Measurements from ENCODE around the gene LUZP2. TPM values are rescaled to one million over a fixed set of nuclear protein-coding genes. Genes with fewer than 3 reads are reported as not detected.
A peak's percentile ranks its signal among the peaks of the same experiment; 100 is the strongest.

The LUZP2 gene
- total and polyA plus RNA-seq, 5 donors = 0.02 TPM; not detected in 4

- Histone ChIP-seq H3K27ac (ENCODE audit: low read length) (no peak overlapping the region), H3K4me3 (ENCODE audit: low read length) (no peak overlapping the region), H3K9me3 (ENCODE audit: control insufficient read depth, low read length) (no peaks in the 10 kb centered on the region), H3K4me1 (ENCODE audit: control insufficient read depth, insufficient read depth, low read length) (no peaks in the 10 kb centered on the region), H3K27me3 (ENCODE audit: control insufficient read depth, insufficient read depth) (no peaks in the 10 kb centered on the region)
- ATAC-seq (no peak), DNase-seq (no peak)
- intact Hi-C loops (cut with DNase I) = no loop called here
These were observed 70.5 kb downstream of the LUZP2 start for GRCh38 chr11:24567380-24567779.

- 78% methylated on average over 1 of the region's 1 CpG for WGBS
- no peaks in the 10 kb centered on the region for H3K4me1 ChIP-seq (ENCODE audit: control insufficient read depth, insufficient read depth, low read length)
- no peak overlapping the region for H3K4me3 ChIP-seq (ENCODE audit: low read length)
- no peaks in the 10 kb centered on the region for H3K27me3 ChIP-seq (ENCODE audit: control insufficient read depth, insufficient read depth)
- no peaks in the 10 kb centered on the region for H3K9me3 ChIP-seq (ENCODE audit: control insufficient read depth, low read length)
- H3K27ac ChIP-seq (ENCODE audit: low read length) = no peak overlapping the region
- DNase-seq (no peak), ATAC-seq (no peak)
- intact Hi-C loops (cut with DNase I) = no loop called here
These were observed 75.5 kb downstream of the LUZP2 start for GRCh38 chr11:24572376-24572775.

GRCh38 chr11:24574461-24574860 lies 77.6 kb downstream of the LUZP2 start:
- Histone ChIP-seq H3K27me3 (ENCODE audit: control insufficient read depth, insufficient read depth) (no peaks in the 10 kb centered on the region), H3K9me3 (ENCODE audit: control insufficient read depth, low read length) (no peaks in the 10 kb centered on the region), H3K4me3 (ENCODE audit: low read length) (no peak overlapping the region), H3K27ac (ENCODE audit: low read length) (no peak overlapping the region), H3K4me1 (ENCODE audit: control insufficient read depth, insufficient read depth, low read length) (no peaks in the 10 kb centered on the region)
- intact Hi-C loops (cut with DNase I) = no loop called here
- DNase-seq (no peak), ATAC-seq (no peak)
- WGBS = 61% methylated on average over 1 of the region's 1 CpG

GRCh38 chr11:24575392-24575791 lies 78.5 kb downstream of the LUZP2 start:
- Histone ChIP-seq H3K4me3 (ENCODE audit: low read length) (no peak overlapping the region), H3K4me1 (ENCODE audit: control insufficient read depth, insufficient read depth, low read length) (no peaks in the 10 kb centered on the region), H3K27ac (ENCODE audit: low read length) (no peak overlapping the region), H3K27me3 (ENCODE audit: control insufficient read depth, insufficient read depth) (no peaks in the 10 kb centered on the region), H3K9me3 (ENCODE audit: control insufficient read depth, low read length) (no peaks in the 10 kb centered on the region)
- DNase-seq (no peak), ATAC-seq (no peak)
- 38% methylated on average over 2 of the region's 2 CpGs for WGBS
- intact Hi-C loops (cut with DNase I) = no loop called here

GRCh38 chr11:24585192-24585591 lies 88.3 kb downstream of the LUZP2 start:
- ATAC-seq (no peak), DNase-seq (no peak)
- Histone ChIP-seq H3K27ac (ENCODE audit: low read length) (no peak overlapping the region), H3K9me3 (ENCODE audit: control insufficient read depth, low read length) (no peaks in the 10 kb centered on the region), H3K4me3 (ENCODE audit: low read length) (no peak overlapping the region), H3K27me3 (ENCODE audit: control insufficient read depth, insufficient read depth) (no peaks in the 10 kb centered on the region), H3K4me1 (ENCODE audit: control insufficient read depth, insufficient read depth, low read length) (no peaks in the 10 kb centered on the region)
- WGBS = 82% methylated on average over 1 of the region's 1 CpG
- intact Hi-C loops (cut with DNase I) = no loop called here

GRCh38 chr11:24587635-24588034 lies 90.8 kb downstream of the LUZP2 start:
- DNase-seq = no peak
- no peak for ATAC-seq
- intact Hi-C loops (cut with DNase I) = no loop called here
- H3K4me3 ChIP-seq (ENCODE audit: low read length) = no peak overlapping the region
- no peaks in the 10 kb centered on the region for H3K27me3 ChIP-seq (ENCODE audit: control insufficient read depth, insufficient read depth)
- H3K27ac ChIP-seq (ENCODE audit: low read length) = no peak overlapping the region
- no peaks in the 10 kb centered on the region for H3K9me3 ChIP-seq (ENCODE audit: control insufficient read depth, low read length)
- H3K4me1 ChIP-seq (ENCODE audit: control insufficient read depth, insufficient read depth, low read length) = no peaks in the 10 kb centered on the region

GRCh38 chr11:24588081-24588480 lies 91.2 kb downstream of the LUZP2 start:
- H3K27me3 ChIP-seq (ENCODE audit: control insufficient read depth, insufficient read depth) = no peaks in the 10 kb centered on the region
- WGBS = 86% methylated on average over 3 of the region's 3 CpGs
- no peaks in the 10 kb centered on the region for H3K9me3 ChIP-seq (ENCODE audit: control insufficient read depth, low read length)
- no peaks in the 10 kb centered on the region for H3K4me1 ChIP-seq (ENCODE audit: control insufficient read depth, insufficient read depth, low read length)
- ATAC-seq (no peak), DNase-seq (no peak)
- no peak overlapping the region for H3K27ac ChIP-seq (ENCODE audit: low read length)
- H3K4me3 ChIP-seq (ENCODE audit: low read length) = no peak overlapping the region
- intact Hi-C loops (cut with DNase I) = no loop called here

GRCh38 chr11:24589064-24589463 lies 92.2 kb downstream of the LUZP2 start:
- ATAC-seq (no peak), DNase-seq (no peak)
- intact Hi-C loops (cut with DNase I) = no loop called here
- H3K9me3 ChIP-seq (ENCODE audit: control insufficient read depth, low read length) = no peaks in the 10 kb centered on the region
- no peak overlapping the region for H3K4me3 ChIP-seq (ENCODE audit: low read length)
- 60% methylated on average over 1 of the region's 1 CpG for WGBS
- H3K4me1 ChIP-seq (ENCODE audit: control insufficient read depth, insufficient read depth, low read length) = no peaks in the 10 kb centered on the region
- no peak overlapping the region for H3K27ac ChIP-seq (ENCODE audit: low read length)
- no peaks in the 10 kb centered on the region for H3K27me3 ChIP-seq (ENCODE audit: control insufficient read depth, insufficient read depth)

GRCh38 chr11:24591283-24591682 lies 94.4 kb downstream of the LUZP2 start:
- DNase-seq (no peak), ATAC-seq (no peak)
- intact Hi-C loops (cut with DNase I) = no loop called here
- H3K27me3 ChIP-seq (ENCODE audit: control insufficient read depth, insufficient read depth) = no peaks in the 10 kb centered on the region
- H3K4me1 ChIP-seq (ENCODE audit: control insufficient read depth, insufficient read depth, low read length) = no peaks in the 10 kb centered on the region
- H3K4me3 ChIP-seq (ENCODE audit: low read length) = no peak overlapping the region
- WGBS = 75% methylated on average over 2 of the region's 2 CpGs
- no peak overlapping the region for H3K27ac ChIP-seq (ENCODE audit: low read length)
- H3K9me3 ChIP-seq (ENCODE audit: control insufficient read depth, low read length) = no peaks in the 10 kb centered on the region

GRCh38 chr11:24592360-24592759 lies 95.5 kb downstream of the LUZP2 start:
- intact Hi-C loops (cut with DNase I) = no loop called here
- H3K27ac ChIP-seq (ENCODE audit: low read length) = no peak overlapping the region
- H3K27me3 ChIP-seq (ENCODE audit: control insufficient read depth, insufficient read depth) = no peaks in the 10 kb centered on the region
- DNase-seq = no peak
- no peaks in the 10 kb centered on the region for H3K9me3 ChIP-seq (ENCODE audit: control insufficient read depth, low read length)
- 63% methylated on average over 2 of the region's 2 CpGs for WGBS
- no peak overlapping the region for H3K4me3 ChIP-seq (ENCODE audit: low read length)
- no peak for ATAC-seq
- H3K4me1 ChIP-seq (ENCODE audit: control insufficient read depth, insufficient read depth, low read length) = no peaks in the 10 kb centered on the region

GRCh38 chr11:24593332-24593731 lies 96.5 kb downstream of the LUZP2 start:
- Histone ChIP-seq H3K4me3 (ENCODE audit: low read length) (no peak overlapping the region), H3K27me3 (ENCODE audit: control insufficient read depth, insufficient read depth) (no peaks in the 10 kb centered on the region), H3K27ac (ENCODE audit: low read length) (no peak overlapping the region), H3K9me3 (ENCODE audit: control insufficient read depth, low read length) (no peaks in the 10 kb centered on the region), H3K4me1 (ENCODE audit: control insufficient read depth, insufficient read depth, low read length) (no peaks in the 10 kb centered on the region)
- WGBS = 60% methylated on average over 4 of the region's 4 CpGs
- ATAC-seq (peak in 1 of 2 donors; percentile 29), DNase-seq (no peak)
- intact Hi-C loops (cut with DNase I) = no loop called here

GRCh38 chr11:24594401-24594800 lies 97.5 kb downstream of the LUZP2 start:
- no peak for ATAC-seq

More at GRCh38 chr11:24594401-24594800, 97.5 kb downstream of the LUZP2 start:
- H3K27ac ChIP-seq (ENCODE audit: low read length) = no peak overlapping the region
- no peak overlapping the region for H3K4me3 ChIP-seq (ENCODE audit: low read length)
- H3K27me3 ChIP-seq (ENCODE audit: control insufficient read depth, insufficient read depth) = no peaks in the 10 kb centered on the region
- no peaks in the 10 kb centered on the region for H3K9me3 ChIP-seq (ENCODE audit: control insufficient read depth, low read length)
- H3K4me1 ChIP-seq (ENCODE audit: control insufficient read depth, insufficient read depth, low read length) = no peaks in the 10 kb centered on the region
- 88% methylated on average over 3 of the region's 3 CpGs for WGBS
- DNase-seq = no peak
- intact Hi-C loops (cut with DNase I) = no loop called here

Data from right cardiac atrium (tissue), 5 donors.